HUES6 (cell line): ENCODE data around the gene AMBRA1.

Source experiments
- H3K27ac ChIP-seq: 2 replicates; pipeline ENCODE4 v1.7.0; 2013; ENCODE audit warnings: low read depth, mild to moderate bottlenecking, low read length, inconsistent platforms
- H3K27me3 ChIP-seq: 2 replicates; pipeline ENCODE4 v1.6.1; 2013; ENCODE audit warnings: low read length; ENCODE audit not compliant: control insufficient read depth, insufficient read depth
- H3K36me3 ChIP-seq: 2 replicates; pipeline ENCODE4 v1.6.1; 2013; ENCODE audit warnings: low read length; ENCODE audit not compliant: control insufficient read depth, insufficient read depth
- H3K4me1 ChIP-seq: 2 replicates; pipeline ENCODE4 v1.6.1; 2013; ENCODE audit warnings: low read length; ENCODE audit not compliant: control insufficient read depth, insufficient read depth
- H3K4me3 ChIP-seq: 2 replicates; pipeline ENCODE4 v1.5.1; 2013; ENCODE audit warnings: low read depth, low read length
- H3K9ac ChIP-seq: one replicate; pipeline ENCODE4 v1.6.1; 2013; ENCODE audit warnings: mild to moderate bottlenecking, low read length
- H3K9me3 ChIP-seq: 2 replicates; pipeline ENCODE4 v1.6.1; 2013; ENCODE audit warnings: low read depth, low read length; ENCODE audit not compliant: control insufficient read depth, insufficient read depth

The AMBRA1 gene

GRCh38 chr11:46367916-46368267, 225.9 kb downstream of the AMBRA1 start:
- Histone ChIP-seq H3K36me3 (peaks cover 41% of the 10 kb centered on the region), H3K4me3 (no peak overlapping the region), H3K4me1 (peaks cover 25% of the 10 kb centered on the region; the same call in 1 of the 2 replicates), H3K9ac (no peak overlapping the region), H3K27ac (no peak overlapping the region), H3K27me3 (no peaks in the 10 kb centered on the region), H3K9me3 (no peaks in the 10 kb centered on the region)

- no peak overlapping the region for H3K27ac ChIP-seq
- H3K4me1 ChIP-seq: peaks cover 30% of the 10 kb centered on the region
These were observed 226.4 kb downstream of the AMBRA1 start for GRCh38 chr11:46367244-46367915.

GRCh38 chr11:46366661-46367161, 227.1 kb downstream of the AMBRA1 start:
- Histone ChIP-seq H3K27ac (no peak overlapping the region), H3K4me3 (no peak overlapping the region), H3K27me3 (no peaks in the 10 kb centered on the region), H3K36me3 (peaks cover 29% of the 10 kb centered on the region), H3K4me1 (peaks cover 35% of the 10 kb centered on the region), H3K9ac (no peak overlapping the region), H3K9me3 (no peaks in the 10 kb centered on the region)

More at GRCh38 chr11:46367244-46367915, 226.4 kb downstream of the AMBRA1 start:
- no peak overlapping the region for H3K9ac ChIP-seq
- H3K27me3 ChIP-seq: no peaks in the 10 kb centered on the region
- no peaks in the 10 kb centered on the region for H3K9me3 ChIP-seq
- peaks cover 36% of the 10 kb centered on the region for H3K36me3 ChIP-seq
- H3K4me3 ChIP-seq: no peak overlapping the region

GRCh38 chr11:46366260-46366659, 227.6 kb downstream of the AMBRA1 start:
- Histone ChIP-seq H3K36me3 (peaks cover 25% of the 10 kb centered on the region), H3K27ac (no peak overlapping the region), H3K4me3 (no peak overlapping the region), H3K4me1 (peaks cover 40% of the 10 kb centered on the region), H3K9me3 (no peaks in the 10 kb centered on the region), H3K9ac (no peak overlapping the region), H3K27me3 (no peaks in the 10 kb centered on the region)

GRCh38 chr11:46364791-46365190, 229.0 kb downstream of the AMBRA1 start:
- Histone ChIP-seq H3K27ac (no peak overlapping the region), H3K4me3 (no peak overlapping the region), H3K27me3 (no peaks in the 10 kb centered on the region), H3K4me1 (peaks cover 41% of the 10 kb centered on the region), H3K9ac (no peak overlapping the region), H3K9me3 (no peaks in the 10 kb centered on the region), H3K36me3 (peaks cover 14% of the 10 kb centered on the region)

DNA sequence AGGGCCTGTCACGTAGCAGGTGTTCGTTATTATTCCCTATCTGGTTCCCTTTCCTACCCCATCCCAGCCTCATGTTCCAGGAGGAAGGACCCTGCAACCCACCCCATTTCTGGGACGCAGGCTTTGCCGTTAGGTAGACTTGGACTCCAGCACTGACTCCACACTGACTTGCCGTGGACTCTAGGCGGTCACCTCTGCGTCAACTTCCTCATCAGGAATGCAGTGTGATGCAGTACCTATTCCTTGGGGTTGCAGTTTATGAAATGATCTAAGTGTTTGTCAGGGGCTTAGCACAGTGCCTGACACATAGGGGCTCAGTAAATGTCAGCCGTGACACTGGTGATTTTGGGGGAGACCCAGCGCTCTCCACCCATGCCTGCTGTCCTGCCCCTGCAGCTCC, 229.8 kb downstream of the AMBRA1 start:
- Histone ChIP-seq H3K36me3 (peaks cover 13% of the 10 kb centered on the region), H3K27ac (no peak overlapping the region), H3K9ac (no peak overlapping the region), H3K9me3 (no peaks in the 10 kb centered on the region), H3K27me3 (no peaks in the 10 kb centered on the region), H3K4me3 (no peak overlapping the region), H3K4me1 (peaks cover 35% of the 10 kb centered on the region)

GRCh38 chr11:46363455-46364005, 230.3 kb downstream of the AMBRA1 start:
- Histone ChIP-seq H3K4me1 (peaks cover 34% of the 10 kb centered on the region), H3K9me3 (no peaks in the 10 kb centered on the region), H3K4me3 (no peak overlapping the region), H3K36me3 (peaks cover 10% of the 10 kb centered on the region), H3K27ac (no peak overlapping the region), H3K27me3 (no peaks in the 10 kb centered on the region), H3K9ac (no peak overlapping the region)

GRCh38 chr11:46363031-46363407, 230.8 kb downstream of the AMBRA1 start:
- Histone ChIP-seq H3K9me3 (no peaks in the 10 kb centered on the region), H3K36me3 (peaks cover 5% of the 10 kb centered on the region), H3K27ac (no peak overlapping the region), H3K9ac (no peak overlapping the region), H3K4me3 (no peak overlapping the region), H3K4me1 (peaks cover 34% of the 10 kb centered on the region), H3K27me3 (no peaks in the 10 kb centered on the region)

- H3K36me3 ChIP-seq: 0 out of 2 replicates have a peak, but pooled peaks cover 2% of the 10 kb centered on the region
- H3K9me3 ChIP-seq: no peaks in the 10 kb centered on the region
- no peak overlapping the region for H3K9ac ChIP-seq
- H3K27ac ChIP-seq: no peak overlapping the region
- no peak overlapping the region for H3K4me3 ChIP-seq
- peaks cover 38% of the 10 kb centered on the region for H3K4me1 ChIP-seq
- H3K27me3 ChIP-seq: no peaks in the 10 kb centered on the region
These were observed 231.4 kb downstream of the AMBRA1 start for GRCh38 chr11:46362156-46363030.

GRCh38 chr11:46361283-46362155, 232.3 kb downstream of the AMBRA1 start:
- Histone ChIP-seq H3K4me1 (peaks cover 39% of the 10 kb centered on the region), H3K36me3 (0 out of 2 replicates have a peak, but pooled peaks cover 2% of the 10 kb centered on the region), H3K27me3 (no peaks in the 10 kb centered on the region), H3K9me3 (no peaks in the 10 kb centered on the region), H3K4me3 (no peak overlapping the region), H3K27ac (no peak overlapping the region), H3K9ac (no peak overlapping the region)
